ENCODE data around the gene THUMPD2.

THUMPD2 gene

DNA sequence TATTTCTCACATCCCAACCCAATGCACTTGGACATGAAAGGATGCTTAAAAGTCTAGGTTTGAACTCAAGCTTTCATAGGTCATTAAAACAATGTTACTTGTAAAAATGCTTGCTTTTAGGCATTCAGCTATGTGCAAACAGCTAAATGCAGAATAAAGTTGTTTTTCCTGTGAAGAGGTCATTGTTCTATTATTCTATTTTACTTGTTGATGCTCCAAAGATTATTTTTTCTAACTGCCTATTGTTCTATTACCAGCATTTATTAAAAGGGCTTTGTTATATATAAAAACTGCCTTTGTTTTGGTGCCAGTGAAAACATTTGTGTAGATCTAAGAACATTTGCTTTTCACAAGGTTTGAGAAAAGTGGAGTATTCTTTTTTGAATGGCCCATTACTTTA, 64.0 kb downstream of the THUMPD2 start:
- no peak for DNase-seq

DNA sequence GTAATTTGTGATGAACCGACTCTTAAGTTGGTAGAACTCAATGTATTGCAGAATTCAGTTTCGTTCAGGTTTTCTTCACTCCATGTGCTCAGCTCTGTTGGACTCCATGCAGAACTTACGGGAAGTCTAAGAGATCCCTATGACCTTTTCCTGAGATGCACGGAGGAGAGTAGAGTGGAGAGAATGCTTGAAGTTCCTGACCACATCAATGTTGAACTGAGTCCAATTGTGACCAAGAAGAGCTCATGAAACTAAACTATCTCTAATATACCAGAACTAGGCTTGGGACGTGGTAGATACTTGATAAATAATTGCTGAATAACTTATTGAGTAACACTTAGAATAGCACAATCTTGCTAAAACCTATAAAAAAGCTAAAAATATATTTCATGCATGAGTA, 66.1 kb downstream of the THUMPD2 start:
- DNase-seq, result no peak

DNA sequence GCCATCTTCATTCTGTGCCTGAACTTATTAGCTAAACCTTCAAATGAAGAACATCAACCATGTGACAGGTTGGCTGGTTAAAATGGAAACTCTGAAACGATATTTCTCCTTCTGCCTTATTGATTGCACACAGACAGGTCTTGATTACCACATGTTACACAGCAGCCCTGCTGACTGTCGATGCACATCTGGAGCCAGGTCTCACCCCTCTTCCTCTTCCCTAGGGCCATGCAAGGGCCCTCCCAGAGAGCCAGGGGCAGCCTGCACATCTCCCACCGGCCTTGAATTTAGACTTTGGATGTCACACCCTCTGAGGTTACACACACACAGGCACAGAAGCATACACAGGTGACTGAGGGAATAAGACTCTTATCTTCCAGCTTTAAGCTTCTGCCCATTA, 68.3 kb downstream of the THUMPD2 start:
- DNase-seq, result no peak

DNA sequence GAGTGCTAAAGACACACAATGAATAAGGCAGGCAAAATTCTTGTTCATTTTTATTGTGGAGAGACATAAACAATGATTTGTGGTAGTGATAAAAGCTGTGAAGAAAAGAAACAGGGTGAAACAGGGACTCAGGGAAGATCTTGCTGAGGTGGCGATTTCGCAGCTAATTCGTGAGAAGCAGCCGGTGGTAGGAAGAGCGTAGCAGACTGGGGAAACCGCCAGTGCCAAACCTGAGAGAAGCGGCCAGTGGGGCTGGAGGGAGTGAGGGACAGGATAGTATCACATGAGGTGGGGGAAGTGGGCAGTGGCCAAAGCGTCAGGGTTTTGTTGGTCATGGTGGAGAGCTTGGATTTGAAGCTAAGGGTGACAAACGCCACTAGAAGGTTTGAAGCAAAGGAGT, 71.1 kb downstream of the THUMPD2 start:
- no peak for DNase-seq

DNA sequence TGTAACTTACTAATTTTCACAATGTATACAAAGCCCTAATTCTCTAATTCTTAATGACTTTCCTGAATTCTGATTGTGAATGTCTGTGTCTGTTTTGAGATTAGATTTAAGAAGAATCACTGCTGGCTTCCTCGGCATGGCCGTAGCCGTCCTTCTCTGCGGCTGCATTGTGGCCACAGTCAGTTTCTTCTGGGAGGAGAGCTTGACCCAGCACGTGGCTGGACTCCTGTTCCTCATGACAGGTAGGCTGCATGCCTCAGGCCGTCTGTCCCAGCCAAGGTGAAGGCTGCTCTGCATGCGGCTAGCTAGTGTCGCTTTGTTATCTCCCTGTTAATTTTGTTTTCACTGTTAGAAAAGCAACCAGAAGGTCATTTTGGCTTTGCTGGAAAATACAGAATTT, 72.1 kb downstream of the THUMPD2 start:
- no peak for DNase-seq

DNA sequence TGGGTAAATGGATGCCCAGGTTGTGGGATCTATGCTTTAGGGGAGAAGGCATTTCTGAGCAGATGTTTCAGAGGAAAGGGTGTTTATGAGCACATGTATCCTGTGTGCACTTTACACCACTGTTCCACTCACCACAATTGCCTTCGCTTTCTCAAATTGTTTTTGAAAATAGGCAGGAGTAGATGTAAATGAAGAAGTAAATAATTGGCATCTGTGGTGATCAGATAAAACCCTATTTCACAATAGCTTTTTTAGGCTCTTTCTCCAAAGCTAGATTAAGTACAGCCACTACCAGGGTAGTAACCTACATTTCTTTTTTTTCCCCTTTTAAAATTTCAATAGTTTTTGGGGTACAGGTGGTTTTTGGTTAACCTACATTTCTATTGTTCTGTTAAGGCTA, 72.7 kb downstream of the THUMPD2 start:
- peak in 1 of 2 donors; percentile 63 for DNase-seq

DNA sequence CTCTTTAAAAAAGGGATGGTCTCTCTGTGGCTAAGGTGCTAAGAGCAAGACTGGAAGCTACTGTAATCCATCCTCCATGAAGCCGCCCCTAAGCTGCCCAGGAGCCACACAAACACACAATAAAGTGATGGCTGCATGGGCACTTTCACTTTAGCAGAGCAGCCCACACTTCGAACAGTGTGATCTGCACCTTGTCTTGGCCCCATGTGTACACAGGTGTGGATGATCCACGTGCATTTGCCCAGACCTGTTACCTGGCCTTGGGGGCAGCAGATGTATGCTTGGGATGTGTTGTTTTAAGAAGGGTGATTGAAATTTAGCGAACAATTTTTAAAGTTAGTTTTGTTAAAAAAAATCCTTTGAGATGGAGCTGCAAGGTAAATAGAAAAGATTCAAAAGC, 73.4 kb downstream of the THUMPD2 start:
- DNase-seq, result no peak

DNA sequence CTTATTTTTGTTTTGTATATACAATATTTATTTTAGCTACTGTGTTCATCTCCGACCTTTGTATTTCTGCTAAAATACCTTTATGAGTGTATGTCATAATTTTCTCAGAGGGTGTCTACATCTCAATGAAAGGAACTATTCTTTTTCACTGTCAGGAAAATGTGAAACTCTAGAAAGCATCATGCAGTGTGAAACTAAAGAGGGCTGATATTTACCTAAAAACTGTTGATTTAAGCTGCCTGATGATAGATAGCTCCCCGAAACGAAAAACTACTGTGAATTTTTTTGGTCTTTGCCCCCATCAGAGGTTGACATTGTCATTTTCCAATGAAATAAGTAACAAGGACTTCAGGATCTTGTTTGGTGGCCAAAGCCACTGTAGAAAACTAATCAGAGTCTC, 74.5 kb downstream of the THUMPD2 start:
- no peak for DNase-seq

DNA sequence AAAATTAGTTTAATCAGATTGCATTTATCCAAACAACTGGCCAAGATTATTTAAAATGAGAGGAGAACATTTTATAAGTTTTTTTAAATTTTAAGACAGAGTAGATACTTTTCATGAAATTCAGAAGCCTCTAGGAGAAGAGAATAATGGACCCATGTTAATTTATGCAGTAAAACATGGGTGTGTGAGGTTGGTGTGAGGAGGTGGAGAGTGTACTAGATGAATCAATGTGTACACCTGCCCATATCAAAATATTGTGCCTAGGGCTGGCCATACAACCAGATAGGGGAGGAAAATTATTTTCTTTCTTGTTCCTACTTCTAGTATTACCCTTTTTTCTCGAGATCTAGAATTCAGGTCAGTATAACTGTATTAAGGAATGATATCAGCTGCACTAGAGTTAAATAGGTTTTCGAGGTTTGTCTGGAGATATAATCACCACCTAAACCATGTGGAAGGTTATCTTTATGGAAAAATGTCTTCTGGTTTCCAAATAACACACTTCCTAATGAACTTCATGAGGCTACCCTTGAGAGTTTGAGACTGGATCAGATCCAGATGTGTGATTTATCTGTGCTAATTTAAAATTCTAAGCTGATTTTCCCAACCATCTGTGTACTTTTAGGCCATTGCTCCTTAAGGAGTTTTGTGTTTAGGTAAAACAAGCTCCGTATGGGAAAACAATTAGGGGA, 75.7 kb downstream of the THUMPD2 start:
- DNase-seq, result no peak

DNA sequence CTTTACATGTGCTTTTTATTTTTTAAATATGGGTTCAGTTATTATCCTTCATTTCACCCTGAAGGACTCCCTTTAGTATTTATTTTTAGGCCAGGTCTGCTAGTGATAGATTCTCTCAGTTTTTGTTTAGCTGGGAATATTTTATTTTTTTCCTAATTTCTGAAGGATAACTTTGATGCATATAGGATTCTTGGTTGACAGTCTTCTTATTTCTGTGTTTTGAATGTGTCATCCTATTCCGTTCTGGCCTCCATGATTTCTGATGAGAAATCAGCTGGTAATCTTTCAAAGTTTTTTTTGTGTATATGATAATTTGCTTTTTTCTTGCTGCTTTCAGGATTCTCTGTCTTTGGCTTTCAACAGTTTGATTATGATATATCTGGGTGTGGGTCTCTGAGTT, 77.9 kb downstream of the THUMPD2 start:
- no peak for DNase-seq

DNA sequence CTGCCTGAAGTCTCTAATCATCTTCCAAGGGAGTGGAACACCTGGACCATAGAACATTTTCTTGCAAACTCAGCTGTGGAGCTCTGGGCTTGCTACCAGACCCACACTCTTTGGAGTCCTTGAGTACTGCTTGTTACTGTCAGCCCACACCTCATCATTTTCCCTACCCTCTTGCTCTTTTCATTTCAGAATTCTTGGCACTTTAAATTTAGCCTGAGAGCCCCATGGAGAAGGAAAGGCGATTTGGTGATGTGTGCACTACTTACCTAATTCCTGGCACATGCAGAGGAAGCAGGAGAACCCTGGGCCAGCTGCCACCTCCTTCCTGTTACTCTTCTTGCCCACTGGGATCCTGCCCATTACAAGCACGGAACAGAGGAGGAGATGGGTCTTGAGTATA, 81.6 kb downstream of the THUMPD2 start:
- no peak for DNase-seq

DNA sequence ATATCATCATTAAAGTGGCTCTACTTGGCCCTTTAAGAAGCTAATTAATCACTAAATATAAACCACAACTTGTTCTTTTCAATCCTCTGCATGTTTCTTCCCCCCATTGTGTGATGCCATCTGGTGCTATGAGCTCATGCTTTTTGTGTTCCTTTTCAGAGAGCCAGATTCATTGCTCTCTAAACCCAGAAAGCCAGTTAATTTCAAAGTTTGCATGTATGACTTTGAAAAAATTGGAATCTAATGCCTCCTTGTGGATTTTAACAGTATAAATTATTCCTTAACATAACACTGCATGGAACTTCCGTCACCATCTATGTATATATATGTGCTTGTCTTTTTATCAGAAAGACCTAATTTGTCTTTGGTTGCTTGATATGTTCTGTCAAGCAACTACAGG, 82.2 kb downstream of the THUMPD2 start:
- peak in 1 of 2 donors; percentile 11 for DNase-seq

DNA sequence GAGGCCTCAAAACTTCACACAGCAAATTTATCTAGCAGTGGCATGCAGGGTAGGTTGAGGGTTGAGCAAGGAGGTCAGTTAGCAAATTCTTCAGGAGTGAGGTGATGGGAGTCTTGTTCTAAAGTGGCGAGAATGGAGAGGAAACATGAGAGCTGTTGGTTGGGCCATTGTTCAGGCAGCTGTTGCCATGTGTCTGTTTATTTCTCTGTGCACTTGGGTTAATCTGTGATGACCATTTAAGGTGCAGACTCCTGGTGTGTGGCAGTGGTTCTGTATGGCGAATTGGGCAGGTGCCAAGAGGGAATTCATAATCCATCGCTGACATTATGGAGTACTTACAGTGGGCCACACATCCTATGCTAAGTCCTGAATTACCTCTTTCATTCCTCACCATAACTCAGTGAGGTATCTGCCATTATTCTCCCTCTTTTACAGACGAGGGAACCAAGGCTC, 82.9 kb downstream of the THUMPD2 start:
- DNase-seq, result no peak

DNA sequence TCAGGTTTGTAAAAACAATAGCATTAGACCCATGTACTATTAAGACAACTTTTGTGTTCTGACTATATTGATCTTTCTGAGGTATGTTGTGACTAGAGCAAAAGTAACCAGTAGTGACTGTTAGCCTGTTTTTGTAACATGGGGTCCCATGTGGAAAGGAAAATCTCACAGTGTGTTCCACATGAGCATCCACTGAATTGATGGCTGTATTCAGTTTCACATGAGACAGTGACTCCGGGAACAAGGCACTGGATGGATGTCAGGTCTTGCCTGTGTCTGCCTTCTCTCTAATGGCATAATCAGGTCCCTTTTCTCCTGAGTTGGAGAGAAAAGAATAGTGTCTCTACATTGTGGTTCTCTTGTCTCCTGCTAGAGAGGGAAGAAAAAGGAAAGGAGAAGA, 85.8 kb downstream of the THUMPD2 start:
- DNase-seq, result no peak

DNA sequence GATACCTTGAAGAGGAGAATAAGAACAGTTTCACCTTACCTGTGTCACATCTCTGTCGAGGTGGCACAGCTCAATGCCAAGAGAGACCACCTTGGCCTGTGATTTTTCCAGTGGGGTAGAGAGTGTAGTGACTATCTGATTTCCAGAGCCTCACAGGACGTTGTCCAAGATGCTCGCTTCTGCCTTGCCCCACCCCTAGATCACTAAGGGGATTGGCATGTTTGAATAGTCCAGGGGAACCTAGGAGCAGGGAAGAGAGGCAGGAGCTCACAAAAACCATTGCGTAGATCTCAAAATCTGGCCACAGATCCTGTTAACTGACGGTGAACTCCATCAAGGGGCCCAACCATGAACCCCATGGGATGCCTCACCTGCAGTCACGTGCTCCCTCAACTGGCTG, 89.2 kb downstream of the THUMPD2 start:
- DNase-seq, result no peak

DNA sequence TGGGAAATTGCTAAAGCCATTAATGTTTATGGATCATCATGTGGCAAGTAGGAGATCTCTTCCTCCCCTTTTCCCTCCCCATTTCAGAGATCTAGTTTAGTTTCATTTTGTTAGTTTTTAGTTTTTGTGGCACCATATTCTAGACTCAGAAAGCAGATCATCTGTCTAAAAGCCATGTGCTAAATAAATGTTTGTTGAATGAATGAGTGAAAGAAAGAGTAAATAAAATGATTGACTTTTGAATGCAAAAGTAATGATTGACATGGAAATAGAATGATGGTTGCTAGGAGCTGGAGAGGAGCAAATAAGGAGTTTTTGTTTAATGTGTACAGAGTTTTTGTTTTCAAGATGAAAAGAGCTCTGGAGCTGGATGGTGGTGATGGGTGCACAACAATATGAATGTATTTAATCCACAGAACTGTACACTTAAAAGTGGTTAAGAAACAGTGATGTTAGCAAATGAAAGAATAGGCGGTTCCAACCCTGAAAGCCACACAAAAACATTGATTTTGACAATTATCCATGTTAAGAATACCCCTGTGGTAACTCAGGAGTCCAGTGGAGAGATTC, 89.7 kb downstream of the THUMPD2 start:
- DNase-seq, result no peak

DNA sequence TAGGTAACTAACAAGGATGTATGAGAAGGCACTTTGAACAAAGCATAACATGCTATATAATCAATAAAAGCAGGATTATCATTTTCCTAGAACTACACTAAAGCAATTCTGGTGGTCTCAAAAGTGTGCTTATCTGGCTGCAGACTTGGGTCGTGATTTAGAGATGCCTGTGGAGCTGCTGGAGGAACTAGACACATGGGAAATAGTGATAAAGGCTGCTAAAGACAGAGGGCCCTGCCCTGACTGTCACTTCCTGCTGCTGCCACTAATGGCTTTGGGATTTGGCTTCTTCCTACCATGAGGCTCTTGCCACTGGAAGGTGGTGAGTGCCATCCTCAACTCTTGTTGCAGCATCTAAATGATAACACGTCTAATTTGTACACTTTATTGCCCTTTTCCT, 90.9 kb downstream of the THUMPD2 start:
- DNase-seq, result no peak

DNA sequence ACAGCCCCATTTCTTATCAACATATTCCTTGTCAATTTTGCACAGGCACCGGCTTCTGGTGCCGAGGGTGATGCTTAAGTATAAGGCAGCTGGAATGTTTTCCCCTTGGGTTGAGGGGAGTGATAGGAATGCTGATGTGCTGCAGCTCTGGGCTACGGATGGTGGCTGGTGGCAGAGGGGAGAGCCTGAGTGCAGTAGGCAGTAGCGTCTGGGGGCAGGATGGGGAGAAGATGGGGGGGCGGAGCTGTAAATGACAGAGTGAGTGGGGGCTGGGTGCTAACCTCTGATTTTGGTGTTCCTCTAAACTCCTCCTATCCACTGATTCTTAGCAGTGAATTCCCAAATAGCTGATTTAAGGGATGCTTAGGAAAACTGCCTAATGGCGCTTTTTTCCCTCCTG, 92.6 kb downstream of the THUMPD2 start:
- DNase-seq, result no peak
